Nucleus accumbens (tissue), 56 donors: Measurements from ENCODE around the gene CCDC93.

Experiments used
- DNase-seq, 56 donors: peaks; one replicate each; lab custom pipeline; 2025; lab: John Stamatoyannopoulos, UW

Gene CCDC93

GRCh38 chr2:117997872-117998454 lies 15.9 kb downstream of the CCDC93 start:
- no peak for DNase-seq

- no peak for DNase-seq
Measured at GRCh38 chr2:117996525-117996924, 17.3 kb downstream of the CCDC93 start.

- no peak for DNase-seq
Measured at GRCh38 chr2:117994729-117995128, 19.1 kb downstream of the CCDC93 start.

GRCh38 chr2:117989854-117990438 lies 23.9 kb downstream of the CCDC93 start:
- no peak for DNase-seq

- no peak for DNase-seq
Measured at GRCh38 chr2:117987121-117987520, 26.7 kb downstream of the CCDC93 start.

- no peak for DNase-seq
Measured at GRCh38 chr2:117985092-117985491, 28.8 kb downstream of the CCDC93 start.

GRCh38 chr2:117984208-117984607 lies 29.7 kb downstream of the CCDC93 start:
- no peak for DNase-seq

GRCh38 chr2:117983040-117983439 lies 30.8 kb downstream of the CCDC93 start:
- no peak for DNase-seq

- no peak for DNase-seq
Measured at GRCh38 chr2:117982376-117983033, 31.4 kb downstream of the CCDC93 start.

- no peak for DNase-seq
Measured at GRCh38 chr2:117981810-117982209, 32.1 kb downstream of the CCDC93 start.

GRCh38 chr2:117980783-117981676 lies 32.8 kb downstream of the CCDC93 start:
- DNase-seq: peak in 5 of 56 donors; percentile 4 to 37 (median 7)

- DNase-seq: no peak
Measured at GRCh38 chr2:117979911-117980701, 33.8 kb downstream of the CCDC93 start.

GRCh38 chr2:117977696-117978095 lies 36.2 kb downstream of the CCDC93 start:
- DNase-seq: no peak

- no peak for DNase-seq
Measured at GRCh38 chr2:117976581-117976980, 37.3 kb downstream of the CCDC93 start.

- no peak for DNase-seq
Measured at GRCh38 chr2:117973498-117974082, 40.3 kb downstream of the CCDC93 start.

- DNase-seq: no peak
Measured at GRCh38 chr2:117972476-117973123, 41.3 kb downstream of the CCDC93 start.

- no peak for DNase-seq
Measured at GRCh38 chr2:117968722-117969121, 45.1 kb downstream of the CCDC93 start.

- DNase-seq: no peak
Measured at GRCh38 chr2:117967977-117968718, 45.7 kb downstream of the CCDC93 start.

GRCh38 chr2:117963446-117963845 lies 50.4 kb downstream of the CCDC93 start:
- no peak for DNase-seq
